ENCODE measurements around the gene FZD8.
A peak's percentile ranks its signal among the peaks of the same experiment; 100 is the strongest.

FZD8 gene, protein sequence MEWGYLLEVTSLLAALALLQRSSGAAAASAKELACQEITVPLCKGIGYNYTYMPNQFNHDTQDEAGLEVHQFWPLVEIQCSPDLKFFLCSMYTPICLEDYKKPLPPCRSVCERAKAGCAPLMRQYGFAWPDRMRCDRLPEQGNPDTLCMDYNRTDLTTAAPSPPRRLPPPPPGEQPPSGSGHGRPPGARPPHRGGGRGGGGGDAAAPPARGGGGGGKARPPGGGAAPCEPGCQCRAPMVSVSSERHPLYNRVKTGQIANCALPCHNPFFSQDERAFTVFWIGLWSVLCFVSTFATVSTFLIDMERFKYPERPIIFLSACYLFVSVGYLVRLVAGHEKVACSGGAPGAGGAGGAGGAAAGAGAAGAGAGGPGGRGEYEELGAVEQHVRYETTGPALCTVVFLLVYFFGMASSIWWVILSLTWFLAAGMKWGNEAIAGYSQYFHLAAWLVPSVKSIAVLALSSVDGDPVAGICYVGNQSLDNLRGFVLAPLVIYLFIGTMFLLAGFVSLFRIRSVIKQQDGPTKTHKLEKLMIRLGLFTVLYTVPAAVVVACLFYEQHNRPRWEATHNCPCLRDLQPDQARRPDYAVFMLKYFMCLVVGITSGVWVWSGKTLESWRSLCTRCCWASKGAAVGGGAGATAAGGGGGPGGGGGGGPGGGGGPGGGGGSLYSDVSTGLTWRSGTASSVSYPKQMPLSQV

DNA sequence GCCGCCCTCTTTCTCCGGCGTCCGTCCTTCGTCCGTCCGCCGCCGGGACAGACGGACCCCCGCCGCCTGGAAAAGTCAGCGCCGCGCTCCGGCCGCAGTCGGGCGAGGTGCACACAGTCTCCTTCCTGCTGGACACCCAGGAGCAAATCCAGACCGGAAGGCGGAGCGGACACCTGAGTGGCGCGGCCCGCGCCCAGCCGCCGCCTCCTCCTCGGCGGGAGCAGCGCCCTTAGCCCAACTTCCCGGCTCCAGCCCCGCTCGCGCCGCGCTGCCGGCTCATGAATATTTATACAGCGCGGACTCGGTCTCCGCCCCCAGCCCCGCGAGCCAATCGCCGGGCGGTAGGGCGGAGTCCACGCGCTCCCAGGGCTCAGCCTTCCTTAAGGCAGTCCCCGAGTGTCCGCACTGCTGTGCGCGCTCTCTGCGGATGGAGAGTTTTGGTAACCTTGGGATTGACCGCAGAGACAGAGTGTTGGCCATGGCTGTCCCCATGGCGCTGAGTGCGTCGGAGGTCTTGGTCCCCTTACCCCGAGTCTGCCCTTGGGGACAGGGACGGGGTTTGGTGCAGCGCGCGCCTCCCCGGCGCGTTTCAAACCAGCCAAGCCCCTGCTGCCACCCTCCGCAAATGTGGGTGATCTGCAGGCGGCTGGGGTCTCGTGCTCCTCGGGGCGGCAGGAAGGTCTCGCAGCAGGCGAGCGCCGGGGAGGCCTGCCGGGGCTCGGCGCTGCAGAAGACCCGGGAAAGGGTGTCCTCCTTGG lies at the start of gene FZD8:
Gene FZD8, minus strand, starts transcription at position 262 of the 758 bp plus-strand sequence. CDS start 867 bp downstream, outside the sequence.
- TF ChIP-seq, protein P1, sequence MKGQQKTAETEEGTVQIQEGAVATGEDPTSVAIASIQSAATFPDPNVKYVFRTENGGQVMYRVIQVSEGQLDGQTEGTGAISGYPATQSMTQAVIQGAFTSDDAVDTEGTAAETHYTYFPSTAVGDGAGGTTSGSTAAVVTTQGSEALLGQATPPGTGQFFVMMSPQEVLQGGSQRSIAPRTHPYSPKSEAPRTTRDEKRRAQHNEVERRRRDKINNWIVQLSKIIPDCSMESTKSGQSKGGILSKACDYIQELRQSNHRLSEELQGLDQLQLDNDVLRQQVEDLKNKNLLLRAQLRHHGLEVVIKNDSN (IDR thresholded peaks at IDR 0.05) = no peak
- TF ChIP-seq, protein P2, sequence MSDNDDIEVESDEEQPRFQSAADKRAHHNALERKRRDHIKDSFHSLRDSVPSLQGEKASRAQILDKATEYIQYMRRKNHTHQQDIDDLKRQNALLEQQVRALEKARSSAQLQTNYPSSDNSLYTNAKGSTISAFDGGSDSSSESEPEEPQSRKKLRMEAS (IDR thresholded peaks at IDR 0.05) = peak; percentile 65
- peak; percentile 52 for TF ChIP-seq TAF1 (IDR thresholded peaks at IDR 0.05; ENCODE audit: low read depth)
- TF ChIP-seq FOXM1 (IDR thresholded peaks at IDR 0.05; ENCODE audit: borderline replicate concordance, low read depth) = no peak
- peak; percentile 39; the same call in 1 of the 2 replicates for TF ChIP-seq EP300 (IDR thresholded peaks at IDR 0.05; ENCODE audit: borderline replicate concordance)

DNA sequence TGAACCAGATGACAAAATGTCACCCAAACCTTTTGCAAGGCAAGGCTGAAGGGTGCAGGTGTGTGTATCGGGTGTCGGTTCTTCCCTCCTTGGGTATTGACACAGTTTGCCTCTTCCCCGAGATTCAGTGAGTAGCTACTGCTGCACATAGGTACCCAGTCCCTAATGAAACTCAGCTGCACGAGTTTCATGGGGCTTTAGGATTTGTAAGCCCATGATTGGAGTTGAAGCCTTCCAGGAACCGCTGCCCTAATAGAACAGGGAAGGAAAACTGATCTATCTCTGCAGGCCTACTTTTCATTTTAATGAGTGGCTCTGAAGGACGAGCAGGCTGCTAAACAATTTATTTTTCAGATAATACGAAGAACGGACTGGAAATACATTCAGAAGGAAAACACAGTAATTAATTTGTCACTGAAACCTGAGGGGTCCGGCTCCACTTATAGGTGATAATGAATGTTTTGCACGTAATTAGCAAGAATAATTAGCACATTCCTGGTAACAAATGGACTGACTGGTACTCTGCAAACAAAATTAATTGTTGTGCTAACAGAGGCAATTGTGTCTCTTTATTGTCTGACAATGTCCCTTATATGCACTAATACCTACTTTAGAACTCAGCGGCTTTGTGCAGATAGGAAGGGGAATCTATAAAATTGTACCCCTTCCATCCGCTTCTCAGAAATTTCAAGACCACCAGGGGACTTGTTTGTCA lies 49.6 kb upstream of the FZD8 start:
- no peak for TF ChIP-seq FOXM1 (IDR thresholded peaks at IDR 0.05; ENCODE audit: borderline replicate concordance, low read depth)
- TF ChIP-seq TCF12 (IDR thresholded peaks at IDR 0.05; ENCODE audit: low read depth) = no peak
- TF ChIP-seq RAD21 (IDR thresholded peaks at IDR 0.05; ENCODE audit: low read depth) = no peak
- TF ChIP-seq YY1 (IDR thresholded peaks at IDR 0.05; ENCODE audit: low read depth) = no peak
- no peak for TF ChIP-seq NFIC (IDR thresholded peaks at IDR 0.05)
- TF ChIP-seq, protein P1 (IDR thresholded peaks at IDR 0.05) = no peak
- TF ChIP-seq TEAD4 (IDR thresholded peaks at IDR 0.05) = no peak
- TF ChIP-seq CEBPB (IDR thresholded peaks at IDR 0.05) = no peak
- TF ChIP-seq EP300 (IDR thresholded peaks at IDR 0.05; ENCODE audit: borderline replicate concordance) = no peak
- no peak for TF ChIP-seq CREB1 (IDR thresholded peaks at IDR 0.05; ENCODE audit: low read depth)
- TF ChIP-seq EGR1 (IDR thresholded peaks at IDR 0.05) = no peak
- TF ChIP-seq, protein P3, sequence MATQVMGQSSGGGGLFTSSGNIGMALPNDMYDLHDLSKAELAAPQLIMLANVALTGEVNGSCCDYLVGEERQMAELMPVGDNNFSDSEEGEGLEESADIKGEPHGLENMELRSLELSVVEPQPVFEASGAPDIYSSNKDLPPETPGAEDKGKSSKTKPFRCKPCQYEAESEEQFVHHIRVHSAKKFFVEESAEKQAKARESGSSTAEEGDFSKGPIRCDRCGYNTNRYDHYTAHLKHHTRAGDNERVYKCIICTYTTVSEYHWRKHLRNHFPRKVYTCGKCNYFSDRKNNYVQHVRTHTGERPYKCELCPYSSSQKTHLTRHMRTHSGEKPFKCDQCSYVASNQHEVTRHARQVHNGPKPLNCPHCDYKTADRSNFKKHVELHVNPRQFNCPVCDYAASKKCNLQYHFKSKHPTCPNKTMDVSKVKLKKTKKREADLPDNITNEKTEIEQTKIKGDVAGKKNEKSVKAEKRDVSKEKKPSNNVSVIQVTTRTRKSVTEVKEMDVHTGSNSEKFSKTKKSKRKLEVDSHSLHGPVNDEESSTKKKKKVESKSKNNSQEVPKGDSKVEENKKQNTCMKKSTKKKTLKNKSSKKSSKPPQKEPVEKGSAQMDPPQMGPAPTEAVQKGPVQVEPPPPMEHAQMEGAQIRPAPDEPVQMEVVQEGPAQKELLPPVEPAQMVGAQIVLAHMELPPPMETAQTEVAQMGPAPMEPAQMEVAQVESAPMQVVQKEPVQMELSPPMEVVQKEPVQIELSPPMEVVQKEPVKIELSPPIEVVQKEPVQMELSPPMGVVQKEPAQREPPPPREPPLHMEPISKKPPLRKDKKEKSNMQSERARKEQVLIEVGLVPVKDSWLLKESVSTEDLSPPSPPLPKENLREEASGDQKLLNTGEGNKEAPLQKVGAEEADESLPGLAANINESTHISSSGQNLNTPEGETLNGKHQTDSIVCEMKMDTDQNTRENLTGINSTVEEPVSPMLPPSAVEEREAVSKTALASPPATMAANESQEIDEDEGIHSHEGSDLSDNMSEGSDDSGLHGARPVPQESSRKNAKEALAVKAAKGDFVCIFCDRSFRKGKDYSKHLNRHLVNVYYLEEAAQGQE (IDR thresholded peaks at IDR 0.05; ENCODE audit: low read depth) = no peak
- no peak for TF ChIP-seq TAF1 (IDR thresholded peaks at IDR 0.05; ENCODE audit: low read depth)
- TF ChIP-seq, protein P2 (IDR thresholded peaks at IDR 0.05) = no peak
- TF ChIP-seq ZBTB7A (IDR thresholded peaks at IDR 0.05; ENCODE audit: low read depth) = no peak

DNA sequence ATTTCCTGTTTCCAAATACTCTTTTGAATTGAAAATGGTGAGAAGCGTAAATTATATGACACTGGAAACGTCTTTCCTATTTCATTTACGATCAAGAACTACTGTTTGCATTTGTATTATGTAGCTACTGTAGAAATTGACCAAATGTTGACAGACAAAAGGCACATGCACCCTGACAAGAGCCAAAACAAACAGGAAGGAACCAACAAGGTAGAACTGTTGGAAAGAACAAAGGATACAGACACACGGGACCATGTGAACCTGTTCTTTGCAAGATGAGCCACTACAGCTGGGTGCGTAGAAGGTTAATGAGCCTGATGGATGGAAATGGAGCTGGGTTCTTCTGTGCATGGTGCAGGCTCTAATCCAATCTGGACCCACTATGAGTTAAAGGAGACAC lies 48.4 kb upstream of the FZD8 start:
- TF ChIP-seq, protein P1 (IDR thresholded peaks at IDR 0.05) = no peak
- no peak for TF ChIP-seq YY1 (IDR thresholded peaks at IDR 0.05; ENCODE audit: low read depth)
- TF ChIP-seq, protein P3 (IDR thresholded peaks at IDR 0.05; ENCODE audit: low read depth) = no peak
- TF ChIP-seq TCF12 (IDR thresholded peaks at IDR 0.05; ENCODE audit: low read depth) = no peak

DNA sequence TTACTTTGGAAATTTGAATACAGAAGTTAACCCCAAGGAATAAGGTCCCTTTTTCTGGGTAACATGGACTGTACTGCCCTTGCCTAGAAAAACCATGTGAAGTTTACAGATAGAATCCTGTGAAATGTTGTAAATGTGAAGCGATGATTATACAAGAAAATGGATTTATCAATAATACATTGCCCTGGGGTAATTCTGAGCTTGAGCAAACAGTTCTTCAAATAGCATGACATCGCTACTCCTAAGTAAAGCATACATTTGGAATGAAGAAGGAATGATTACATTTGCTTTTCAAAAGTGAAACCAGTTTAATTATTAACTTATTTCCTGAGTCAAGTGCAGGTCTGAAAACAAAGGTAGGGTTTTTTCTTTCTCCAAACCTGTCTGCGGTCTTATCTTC lies 43.3 kb upstream of the FZD8 start:
- no peak for TF ChIP-seq ZBTB7A (IDR thresholded peaks at IDR 0.05; ENCODE audit: low read depth)
- TF ChIP-seq RAD21 (IDR thresholded peaks at IDR 0.05; ENCODE audit: low read depth) = no peak
- no peak for TF ChIP-seq YY1 (IDR thresholded peaks at IDR 0.05; ENCODE audit: low read depth)
- TF ChIP-seq TAF1 (IDR thresholded peaks at IDR 0.05; ENCODE audit: low read depth) = no peak
- TF ChIP-seq EP300 (IDR thresholded peaks at IDR 0.05; ENCODE audit: borderline replicate concordance) = no peak
- TF ChIP-seq CREB1 (IDR thresholded peaks at IDR 0.05; ENCODE audit: low read depth) = no peak
- no peak for TF ChIP-seq EGR1 (IDR thresholded peaks at IDR 0.05)
- TF ChIP-seq, protein P3 (IDR thresholded peaks at IDR 0.05; ENCODE audit: low read depth) = no peak
- TF ChIP-seq, protein P1 (IDR thresholded peaks at IDR 0.05) = no peak
- TF ChIP-seq, protein P2 (IDR thresholded peaks at IDR 0.05) = no peak
- TF ChIP-seq NFIC (IDR thresholded peaks at IDR 0.05) = no peak
- TF ChIP-seq TCF12 (IDR thresholded peaks at IDR 0.05; ENCODE audit: low read depth) = no peak
- TF ChIP-seq TEAD4 (IDR thresholded peaks at IDR 0.05) = no peak
- no peak for TF ChIP-seq FOXM1 (IDR thresholded peaks at IDR 0.05; ENCODE audit: borderline replicate concordance, low read depth)
- TF ChIP-seq CEBPB (IDR thresholded peaks at IDR 0.05) = no peak

All from Ishikawa (cell line).